Measurements from ENCODE around the gene SEC24D.

DNA sequence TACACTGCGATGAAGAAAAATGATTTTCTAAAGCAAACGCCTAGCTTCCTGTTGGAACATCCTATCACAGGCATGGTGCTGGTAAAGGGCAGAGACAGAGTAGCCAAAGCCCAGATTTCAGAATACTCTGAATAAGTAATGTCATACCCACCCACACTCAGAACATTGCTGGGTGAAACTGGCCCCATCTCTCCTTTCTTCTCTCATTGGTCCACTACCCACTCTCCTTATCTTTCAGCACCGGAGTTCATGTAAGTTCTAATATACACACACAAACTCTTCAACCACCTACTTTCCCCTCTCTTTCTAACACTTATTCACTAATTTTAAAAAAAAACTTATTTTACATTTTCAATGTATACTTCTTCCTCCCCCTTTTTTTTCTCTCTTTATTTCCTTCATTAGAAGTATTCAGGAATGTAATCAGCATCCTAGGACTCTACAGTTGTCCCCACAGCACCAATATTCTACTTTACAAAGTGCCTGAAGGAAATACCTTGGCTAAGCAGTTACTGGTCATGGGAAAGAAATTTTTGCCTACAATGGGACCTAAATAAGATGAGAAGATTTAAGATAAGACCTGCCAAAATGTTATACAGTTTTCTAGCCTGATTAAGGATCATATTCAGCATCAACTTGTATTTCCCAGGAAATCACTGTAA lies 63.0 kb downstream of the SEC24D start:
- TF ChIP-seq, protein P1, sequence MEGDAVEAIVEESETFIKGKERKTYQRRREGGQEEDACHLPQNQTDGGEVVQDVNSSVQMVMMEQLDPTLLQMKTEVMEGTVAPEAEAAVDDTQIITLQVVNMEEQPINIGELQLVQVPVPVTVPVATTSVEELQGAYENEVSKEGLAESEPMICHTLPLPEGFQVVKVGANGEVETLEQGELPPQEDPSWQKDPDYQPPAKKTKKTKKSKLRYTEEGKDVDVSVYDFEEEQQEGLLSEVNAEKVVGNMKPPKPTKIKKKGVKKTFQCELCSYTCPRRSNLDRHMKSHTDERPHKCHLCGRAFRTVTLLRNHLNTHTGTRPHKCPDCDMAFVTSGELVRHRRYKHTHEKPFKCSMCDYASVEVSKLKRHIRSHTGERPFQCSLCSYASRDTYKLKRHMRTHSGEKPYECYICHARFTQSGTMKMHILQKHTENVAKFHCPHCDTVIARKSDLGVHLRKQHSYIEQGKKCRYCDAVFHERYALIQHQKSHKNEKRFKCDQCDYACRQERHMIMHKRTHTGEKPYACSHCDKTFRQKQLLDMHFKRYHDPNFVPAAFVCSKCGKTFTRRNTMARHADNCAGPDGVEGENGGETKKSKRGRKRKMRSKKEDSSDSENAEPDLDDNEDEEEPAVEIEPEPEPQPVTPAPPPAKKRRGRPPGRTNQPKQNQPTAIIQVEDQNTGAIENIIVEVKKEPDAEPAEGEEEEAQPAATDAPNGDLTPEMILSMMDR (IDR thresholded peaks at IDR 0.05; ENCODE audit: low read length) = no peak
- TF ChIP-seq EZH2 (IDR thresholded peaks at IDR 0.05; ENCODE audit: borderline replicate concordance, low read length) = no peak
